ENCODE measurements around the gene TMEM260.
"Not testable (repeated sequence)": the region's sequence is repeated elsewhere in the genome, so short reads cannot be mapped to it uniquely, and the experiment has no call there.

The TMEM260 gene

DNA sequence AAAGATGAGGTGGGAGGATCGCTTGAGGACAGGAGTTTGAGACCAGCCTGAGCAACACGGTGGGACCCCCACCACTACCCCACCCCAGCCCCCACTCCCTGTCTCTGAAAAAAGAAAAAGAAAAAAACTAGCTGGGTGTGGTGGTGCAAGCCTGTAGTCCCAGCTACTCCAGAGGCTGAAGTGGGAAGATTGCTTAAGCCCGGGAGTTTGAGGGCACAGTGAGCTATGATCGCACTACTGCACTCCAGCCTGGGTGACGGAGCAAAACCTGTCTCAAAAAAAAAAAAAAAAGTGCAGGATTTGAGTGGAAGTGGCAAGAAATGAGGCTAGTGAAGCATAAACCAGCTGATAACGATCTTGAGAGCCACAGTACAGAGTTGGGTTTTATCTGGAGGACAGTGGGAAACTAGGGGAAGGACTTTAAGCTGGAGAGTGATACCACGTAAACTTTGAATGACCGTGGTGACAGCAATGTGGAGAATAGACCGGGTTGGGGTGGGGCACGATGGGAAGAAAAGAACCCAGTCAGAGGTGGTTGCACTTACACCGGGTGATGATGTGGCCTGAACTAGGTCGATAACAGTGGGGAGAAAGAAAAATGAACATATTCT, 85.3 kb downstream of the TMEM260 start:
- TF ChIP-seq, protein P1, sequence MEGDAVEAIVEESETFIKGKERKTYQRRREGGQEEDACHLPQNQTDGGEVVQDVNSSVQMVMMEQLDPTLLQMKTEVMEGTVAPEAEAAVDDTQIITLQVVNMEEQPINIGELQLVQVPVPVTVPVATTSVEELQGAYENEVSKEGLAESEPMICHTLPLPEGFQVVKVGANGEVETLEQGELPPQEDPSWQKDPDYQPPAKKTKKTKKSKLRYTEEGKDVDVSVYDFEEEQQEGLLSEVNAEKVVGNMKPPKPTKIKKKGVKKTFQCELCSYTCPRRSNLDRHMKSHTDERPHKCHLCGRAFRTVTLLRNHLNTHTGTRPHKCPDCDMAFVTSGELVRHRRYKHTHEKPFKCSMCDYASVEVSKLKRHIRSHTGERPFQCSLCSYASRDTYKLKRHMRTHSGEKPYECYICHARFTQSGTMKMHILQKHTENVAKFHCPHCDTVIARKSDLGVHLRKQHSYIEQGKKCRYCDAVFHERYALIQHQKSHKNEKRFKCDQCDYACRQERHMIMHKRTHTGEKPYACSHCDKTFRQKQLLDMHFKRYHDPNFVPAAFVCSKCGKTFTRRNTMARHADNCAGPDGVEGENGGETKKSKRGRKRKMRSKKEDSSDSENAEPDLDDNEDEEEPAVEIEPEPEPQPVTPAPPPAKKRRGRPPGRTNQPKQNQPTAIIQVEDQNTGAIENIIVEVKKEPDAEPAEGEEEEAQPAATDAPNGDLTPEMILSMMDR (conservative IDR thresholded peaks at IDR 0.05; ENCODE audit: low read length), result no peak
- no peak for TF ChIP-seq EZH2phosphoT487 (IDR thresholded peaks at IDR 0.05; ENCODE audit: borderline replicate concordance)
- H3K27me3 ChIP-seq (ENCODE audit: insufficient read depth, low read length, poor library complexity, severe bottlenecking), result no peaks in the 10 kb centered on the region
- no peaks in the 10 kb centered on the region for H3K36me3 ChIP-seq (ENCODE audit: insufficient read depth, low read length)
- H3K4me1 ChIP-seq (ENCODE audit: insufficient read depth, low read length, poor library complexity, severe bottlenecking), result no peaks in the 10 kb centered on the region
- H2AFZ ChIP-seq (ENCODE audit: low read length), result no peak overlapping the region
- H3K9me2 ChIP-seq (replicated peaks; ENCODE audit: low read depth, low read length), result no peaks in the 10 kb centered on the region
- H3K4me2 ChIP-seq (ENCODE audit: low read depth, low read length, poor library complexity, severe bottlenecking), result no peak overlapping the region
- no peaks in the 10 kb centered on the region for H3K79me2 ChIP-seq (ENCODE audit: insufficient read depth, low read length)
- H3K4me3 ChIP-seq (ENCODE audit: low read length, poor library complexity, severe bottlenecking), result no peak overlapping the region
- no peaks in the 10 kb centered on the region for H3K9me3 ChIP-seq (ENCODE audit: insufficient read depth, low read depth, low read length)
- H3F3A ChIP-seq (ENCODE audit: low read depth), result no peaks in the 10 kb centered on the region
- H4K20me1 ChIP-seq (ENCODE audit: insufficient read depth, low read length, poor library complexity, severe bottlenecking), result no peaks in the 10 kb centered on the region
- no peak overlapping the region for H3K9ac ChIP-seq (ENCODE audit: low read depth, low read length, poor library complexity, severe bottlenecking)

DNA sequence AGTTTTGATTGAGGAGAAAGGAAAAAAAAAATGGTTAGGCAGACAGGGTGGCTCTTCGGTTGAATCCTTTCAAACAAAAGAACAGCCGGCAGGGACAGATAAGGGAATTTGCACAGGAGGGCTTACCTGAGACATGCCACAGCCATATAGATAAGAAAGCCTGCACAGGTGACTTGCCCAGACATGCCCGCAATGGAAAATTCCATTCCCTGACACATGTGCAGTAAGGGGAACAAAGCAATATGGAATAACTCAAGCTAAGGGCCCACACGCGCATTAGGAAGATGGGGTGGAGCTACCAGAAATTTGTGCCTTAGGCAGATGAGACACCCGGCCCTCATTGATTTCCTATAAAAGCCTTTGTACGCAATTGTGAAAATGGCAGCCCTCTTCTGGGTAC, 86.7 kb downstream of the TMEM260 start:
- no peak overlapping the region for H3K4me2 ChIP-seq (ENCODE audit: low read depth, low read length, poor library complexity, severe bottlenecking)
- no peaks in the 10 kb centered on the region for H3K27me3 ChIP-seq (ENCODE audit: insufficient read depth, low read length, poor library complexity, severe bottlenecking)

DNA sequence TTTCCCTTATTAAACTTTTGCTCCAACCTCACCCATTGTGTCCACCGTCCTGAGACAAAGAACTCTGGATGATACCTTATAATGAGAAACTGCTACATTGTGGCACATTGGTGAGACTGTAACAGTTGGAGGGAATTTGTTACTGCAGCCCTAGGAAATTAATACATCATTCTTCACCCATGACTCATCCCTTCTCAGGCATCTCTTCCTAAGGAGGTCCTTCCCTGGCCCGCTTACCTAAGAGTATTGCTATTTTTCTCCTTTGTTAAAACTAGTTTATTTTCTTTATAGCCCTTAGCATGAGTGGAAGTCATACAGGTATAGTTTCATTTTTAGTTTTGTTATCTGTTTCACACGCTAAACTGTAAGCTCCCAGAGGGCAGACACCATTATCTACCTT, 87.1 kb downstream of the TMEM260 start:
- Histone ChIP-seq H3K4me2 (ENCODE audit: low read depth, low read length, poor library complexity, severe bottlenecking) (no peak overlapping the region), H3K9me3 (ENCODE audit: insufficient read depth, low read depth, low read length) (no peaks in the 10 kb centered on the region), H3K4me3 (ENCODE audit: low read length, poor library complexity, severe bottlenecking) (no peak overlapping the region), H3K4me1 (ENCODE audit: insufficient read depth, low read length, poor library complexity, severe bottlenecking) (no peaks in the 10 kb centered on the region), H3K36me3 (ENCODE audit: insufficient read depth, low read length) (no peaks in the 10 kb centered on the region), H3F3A (ENCODE audit: low read depth) (no peaks in the 10 kb centered on the region), H3K9me2 (replicated peaks; ENCODE audit: low read depth, low read length) (no peaks in the 10 kb centered on the region), H3K27me3 (ENCODE audit: insufficient read depth, low read length, poor library complexity, severe bottlenecking) (no peaks in the 10 kb centered on the region), H3K9ac (ENCODE audit: low read depth, low read length, poor library complexity, severe bottlenecking) (no peak overlapping the region), H2AFZ (ENCODE audit: low read length) (no peak overlapping the region), H4K20me1 (ENCODE audit: insufficient read depth, low read length, poor library complexity, severe bottlenecking) (no peaks in the 10 kb centered on the region), H3K79me2 (ENCODE audit: insufficient read depth, low read length) (no peaks in the 10 kb centered on the region)
- TF ChIP-seq EZH2phosphoT487 (IDR thresholded peaks at IDR 0.05; ENCODE audit: borderline replicate concordance), result no peak
- TF ChIP-seq, protein P1 (conservative IDR thresholded peaks at IDR 0.05; ENCODE audit: low read length), result no peak

More for the DNA sequence above, 86.7 kb downstream of the TMEM260 start:
- Histone ChIP-seq H3K9me3 (ENCODE audit: insufficient read depth, low read depth, low read length) (no peaks in the 10 kb centered on the region), H4K20me1 (ENCODE audit: insufficient read depth, low read length, poor library complexity, severe bottlenecking) (no peaks in the 10 kb centered on the region), H3K9me2 (replicated peaks; ENCODE audit: low read depth, low read length) (no peaks in the 10 kb centered on the region), H3K4me1 (ENCODE audit: insufficient read depth, low read length, poor library complexity, severe bottlenecking) (no peaks in the 10 kb centered on the region), H3K79me2 (ENCODE audit: insufficient read depth, low read length) (no peaks in the 10 kb centered on the region), H3K4me3 (ENCODE audit: low read length, poor library complexity, severe bottlenecking) (no peak overlapping the region), H2AFZ (ENCODE audit: low read length) (no peak overlapping the region), H3F3A (ENCODE audit: low read depth) (no peaks in the 10 kb centered on the region), H3K9ac (ENCODE audit: low read depth, low read length, poor library complexity, severe bottlenecking) (no peak overlapping the region), H3K36me3 (ENCODE audit: insufficient read depth, low read length) (no peaks in the 10 kb centered on the region)
- TF ChIP-seq, protein P1 (conservative IDR thresholded peaks at IDR 0.05; ENCODE audit: low read length), result no peak
- no peak for TF ChIP-seq EZH2phosphoT487 (IDR thresholded peaks at IDR 0.05; ENCODE audit: borderline replicate concordance)

DNA sequence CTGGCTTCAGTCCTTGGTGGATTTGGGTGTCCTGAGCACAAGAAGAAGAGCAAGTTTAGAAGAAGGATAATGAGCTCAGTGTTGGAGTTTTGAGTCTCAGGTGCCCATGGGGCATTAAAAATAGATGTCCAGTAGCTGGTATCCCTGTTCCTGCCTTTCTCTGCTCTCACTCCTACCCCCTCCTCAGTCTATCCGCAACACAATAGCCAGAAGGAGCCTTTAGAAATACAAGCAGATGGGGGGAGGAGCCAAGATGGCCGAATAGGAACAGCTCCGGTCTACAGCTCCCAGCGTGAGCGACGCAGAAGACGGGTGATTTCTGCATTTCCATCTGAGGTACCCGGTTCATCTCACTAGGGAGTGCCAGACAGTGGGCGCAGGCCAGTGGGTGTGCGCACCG, 87.7 kb downstream of the TMEM260 start:
- H3K4me2 ChIP-seq (ENCODE audit: low read depth, low read length, poor library complexity, severe bottlenecking); H3K9me2 ChIP-seq (replicated peaks; ENCODE audit: low read depth, low read length); H3K9me3 ChIP-seq (ENCODE audit: insufficient read depth, low read depth, low read length); H3K4me1 ChIP-seq (ENCODE audit: insufficient read depth, low read length, poor library complexity, severe bottlenecking); H3K27me3 ChIP-seq (ENCODE audit: insufficient read depth, low read length, poor library complexity, severe bottlenecking); H3F3A ChIP-seq (ENCODE audit: low read depth); H3K36me3 ChIP-seq (ENCODE audit: insufficient read depth, low read length); H2AFZ ChIP-seq (ENCODE audit: low read length); H3K4me3 ChIP-seq (ENCODE audit: low read length, poor library complexity, severe bottlenecking); H3K79me2 ChIP-seq (ENCODE audit: insufficient read depth, low read length); H3K9ac ChIP-seq (ENCODE audit: low read depth, low read length, poor library complexity, severe bottlenecking); H4K20me1 ChIP-seq (ENCODE audit: insufficient read depth, low read length, poor library complexity, severe bottlenecking): not testable (repeated sequence)
